Measurements from ENCODE around the gene CCDC158.

CCDC158 gene

GRCh38 chr4:76357981-76358380 is 63.0 kb downstream of the CCDC158 start:
- H3K9me3 ChIP-seq (ENCODE audit: control insufficient read depth in 5 of 5, low read length in 5 of 5): peaks cover 0 to 6% (median 3%) of the 10 kb centered on the region in 5 donors
- H3K4me3 ChIP-seq (ENCODE audit: low read depth in 1 of 5, low read length in 5 of 5): no peak overlapping the region
- H3K4me1 ChIP-seq (ENCODE audit: control insufficient read depth in 5 of 5, insufficient read depth in 5 of 5, low read length in 5 of 5): no peaks in the 10 kb centered on the region
- no peaks in the 10 kb centered on the region for H3K27me3 ChIP-seq (ENCODE audit: control insufficient read depth in 5 of 5, insufficient read depth in 4 of 5, low read length in 5 of 5)
- no peaks in the 10 kb centered on the region for H3K36me3 ChIP-seq (ENCODE audit: control insufficient read depth in 5 of 5, insufficient read depth in 5 of 5, low read length in 5 of 5)
- no peak overlapping the region for H3K9ac ChIP-seq (ENCODE audit: low read length in 5 of 5)
- H3K27ac ChIP-seq (ENCODE audit: low read depth, low read length): no peak overlapping the region

DNA sequence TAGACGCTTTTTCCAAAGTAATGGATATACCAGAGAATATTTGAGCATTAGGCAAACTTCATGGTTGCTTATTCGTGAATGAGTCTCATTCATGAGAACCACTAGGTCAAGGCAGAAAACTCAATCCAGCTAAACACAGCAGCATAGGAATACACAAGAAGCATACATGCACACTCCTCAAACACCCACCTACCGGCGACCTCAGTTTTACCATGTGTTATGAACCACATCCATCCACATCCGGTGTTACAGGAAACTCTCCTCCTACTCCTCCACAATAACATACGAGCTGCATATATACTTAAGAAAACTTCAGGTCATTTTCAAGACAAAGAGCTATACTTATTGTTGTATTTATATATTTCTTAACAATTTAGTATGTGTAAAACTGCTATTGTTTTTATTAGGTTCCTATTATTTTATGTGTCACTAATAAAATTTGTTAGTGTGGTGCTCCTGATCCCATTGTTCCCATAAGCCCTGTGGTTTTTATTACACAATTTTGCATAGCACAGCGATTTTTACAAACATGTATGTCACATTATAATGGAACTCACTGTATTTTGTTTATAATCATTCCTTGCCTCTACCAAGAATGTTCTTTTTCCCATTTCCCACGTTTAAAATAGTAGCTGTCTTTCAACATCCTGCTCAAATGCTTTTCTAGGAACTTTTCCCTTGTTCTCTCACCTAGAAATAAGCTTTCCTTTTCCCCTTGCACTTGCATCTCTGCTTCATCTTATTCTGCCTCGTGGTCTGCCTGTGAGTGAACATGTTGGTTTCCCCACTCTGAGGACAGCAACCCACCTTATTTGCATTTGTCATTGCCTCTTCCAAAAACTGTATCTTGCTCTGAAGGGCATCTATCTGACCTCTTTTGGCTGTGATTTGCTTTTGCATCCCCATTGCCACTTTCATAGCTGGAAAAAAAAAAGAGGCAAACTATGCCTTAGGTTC is 66.1 kb downstream of the CCDC158 start:
- Histone ChIP-seq H3K4me3 (ENCODE audit: low read depth in 1 of 5, low read length in 5 of 5) (no peak overlapping the region), H3K27ac (ENCODE audit: low read depth, low read length) (no peak overlapping the region), H3K36me3 (ENCODE audit: control insufficient read depth in 5 of 5, insufficient read depth in 5 of 5, low read length in 5 of 5) (no peaks in the 10 kb centered on the region), H3K4me1 (ENCODE audit: control insufficient read depth in 5 of 5, insufficient read depth in 5 of 5, low read length in 5 of 5) (no peaks in the 10 kb centered on the region), H3K9ac (ENCODE audit: low read length in 5 of 5) (no peak overlapping the region), H3K9me3 (ENCODE audit: control insufficient read depth in 5 of 5, low read length in 5 of 5) (peaks cover 0 to 6% (median 0%) of the 10 kb centered on the region in 5 donors), H3K27me3 (ENCODE audit: control insufficient read depth in 5 of 5, insufficient read depth in 4 of 5, low read length in 5 of 5) (no peaks in the 10 kb centered on the region)

GRCh38 chr4:76342803-76343202 is 78.1 kb downstream of the CCDC158 start:
- no peaks in the 10 kb centered on the region for H3K27me3 ChIP-seq (ENCODE audit: control insufficient read depth in 5 of 5, insufficient read depth in 4 of 5, low read length in 5 of 5)
- peaks cover 0 to under 1% (median 0%) of the 10 kb centered on the region in 5 donors for H3K9me3 ChIP-seq (ENCODE audit: control insufficient read depth in 5 of 5, low read length in 5 of 5)
- no peaks in the 10 kb centered on the region for H3K36me3 ChIP-seq (ENCODE audit: control insufficient read depth in 5 of 5, insufficient read depth in 5 of 5, low read length in 5 of 5)
- no peak overlapping the region for H3K9ac ChIP-seq (ENCODE audit: low read length in 5 of 5)
- no peaks in the 10 kb centered on the region for H3K4me1 ChIP-seq (ENCODE audit: control insufficient read depth in 5 of 5, insufficient read depth in 5 of 5, low read length in 5 of 5)
- no peak overlapping the region for H3K4me3 ChIP-seq (ENCODE audit: low read depth in 1 of 5, low read length in 5 of 5)
- no peak overlapping the region for H3K27ac ChIP-seq (ENCODE audit: low read depth, low read length)

DNA sequence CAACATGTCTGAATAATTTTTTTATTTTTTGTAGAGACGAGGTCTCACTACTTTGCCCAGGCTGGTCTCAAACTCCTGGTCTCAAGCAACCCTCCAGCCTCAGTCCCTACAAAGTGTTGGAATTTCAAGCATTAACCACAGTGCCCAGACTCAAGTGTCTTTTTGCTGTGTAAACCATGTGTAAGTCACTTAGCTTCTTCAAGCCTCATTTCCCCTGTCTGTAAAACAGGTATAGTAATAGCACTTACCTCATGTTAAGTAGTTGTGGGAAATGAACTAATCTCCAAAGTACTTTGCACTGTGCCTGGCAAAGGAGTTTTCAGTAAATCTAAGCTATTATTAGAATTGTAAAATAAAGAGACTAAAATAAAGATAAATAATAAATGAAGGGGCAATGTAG is 78.8 kb downstream of the CCDC158 start:
- H3K4me1 ChIP-seq (ENCODE audit: control insufficient read depth in 5 of 5, insufficient read depth in 5 of 5, low read length in 5 of 5): no peaks in the 10 kb centered on the region
- no peaks in the 10 kb centered on the region for H3K36me3 ChIP-seq (ENCODE audit: control insufficient read depth in 5 of 5, insufficient read depth in 5 of 5, low read length in 5 of 5)
- no peak overlapping the region for H3K27ac ChIP-seq (ENCODE audit: low read depth, low read length)
- no peaks in the 10 kb centered on the region for H3K27me3 ChIP-seq (ENCODE audit: control insufficient read depth in 5 of 5, insufficient read depth in 4 of 5, low read length in 5 of 5)
- H3K9me3 ChIP-seq (ENCODE audit: control insufficient read depth in 5 of 5, low read length in 5 of 5): no peaks in the 10 kb centered on the region
- no peak overlapping the region for H3K9ac ChIP-seq (ENCODE audit: low read length in 5 of 5)
- H3K4me3 ChIP-seq (ENCODE audit: low read depth in 1 of 5, low read length in 5 of 5): no peak overlapping the region

- no peaks in the 10 kb centered on the region for H3K27me3 ChIP-seq (ENCODE audit: control insufficient read depth in 5 of 5, insufficient read depth in 4 of 5, low read length in 5 of 5)
- no peak overlapping the region for H3K4me3 ChIP-seq (ENCODE audit: low read depth in 1 of 5, low read length in 5 of 5)
- no peaks in the 10 kb centered on the region for H3K4me1 ChIP-seq (ENCODE audit: control insufficient read depth in 5 of 5, insufficient read depth in 5 of 5, low read length in 5 of 5)
- H3K9ac ChIP-seq (ENCODE audit: low read length in 5 of 5): no peak overlapping the region
- H3K9me3 ChIP-seq (ENCODE audit: control insufficient read depth in 5 of 5, low read length in 5 of 5): no peaks in the 10 kb centered on the region
- no peak overlapping the region for H3K27ac ChIP-seq (ENCODE audit: low read depth, low read length)
- no peaks in the 10 kb centered on the region for H3K36me3 ChIP-seq (ENCODE audit: control insufficient read depth in 5 of 5, insufficient read depth in 5 of 5, low read length in 5 of 5)
Measured at GRCh38 chr4:76341063-76341462, 79.9 kb downstream of the CCDC158 start.

DNA sequence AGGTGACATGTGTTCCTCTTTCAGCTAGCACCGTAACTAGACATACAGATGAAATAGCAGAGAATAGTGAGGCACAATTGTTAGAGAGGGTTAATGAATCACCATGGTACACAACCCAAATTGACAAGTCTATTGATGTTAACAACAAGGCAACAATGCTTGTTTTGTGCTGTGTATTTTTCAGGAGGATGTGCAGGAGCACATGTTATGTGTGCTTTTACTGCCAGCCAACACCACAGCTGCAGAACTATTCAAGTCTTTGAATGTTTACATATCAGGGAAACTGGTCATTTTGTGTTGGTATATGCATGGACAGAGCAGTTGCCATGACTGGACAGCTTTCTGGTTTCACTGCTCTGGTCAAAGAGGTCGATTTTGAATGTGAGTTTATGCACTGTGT is 81.6 kb downstream of the CCDC158 start:
- Histone ChIP-seq H3K27ac (ENCODE audit: low read depth, low read length) (no peak overlapping the region), H3K27me3 (ENCODE audit: control insufficient read depth in 5 of 5, insufficient read depth in 4 of 5, low read length in 5 of 5) (no peaks in the 10 kb centered on the region), H3K9me3 (ENCODE audit: control insufficient read depth in 5 of 5, low read length in 5 of 5) (no peaks in the 10 kb centered on the region), H3K36me3 (ENCODE audit: control insufficient read depth in 5 of 5, insufficient read depth in 5 of 5, low read length in 5 of 5) (no peaks in the 10 kb centered on the region), H3K9ac (ENCODE audit: low read length in 5 of 5) (no peak overlapping the region), H3K4me3 (ENCODE audit: low read depth in 1 of 5, low read length in 5 of 5) (no peak overlapping the region), H3K4me1 (ENCODE audit: control insufficient read depth in 5 of 5, insufficient read depth in 5 of 5, low read length in 5 of 5) (no peaks in the 10 kb centered on the region)

- Histone ChIP-seq H3K27ac (ENCODE audit: low read depth, low read length) (no peak overlapping the region), H3K9ac (ENCODE audit: low read length in 5 of 5) (no peak overlapping the region), H3K27me3 (ENCODE audit: control insufficient read depth in 5 of 5, insufficient read depth in 4 of 5, low read length in 5 of 5) (no peaks in the 10 kb centered on the region), H3K4me1 (ENCODE audit: control insufficient read depth in 5 of 5, insufficient read depth in 5 of 5, low read length in 5 of 5) (no peaks in the 10 kb centered on the region), H3K4me3 (ENCODE audit: low read depth in 1 of 5, low read length in 5 of 5) (no peak overlapping the region), H3K36me3 (ENCODE audit: control insufficient read depth in 5 of 5, insufficient read depth in 5 of 5, low read length in 5 of 5) (no peaks in the 10 kb centered on the region), H3K9me3 (ENCODE audit: control insufficient read depth in 5 of 5, low read length in 5 of 5) (no peaks in the 10 kb centered on the region)
Measured at GRCh38 chr4:76334885-76335284, 86.1 kb downstream of the CCDC158 start.

GRCh38 chr4:76326515-76326914 is 94.4 kb downstream of the CCDC158 start:
- Histone ChIP-seq H3K9ac (ENCODE audit: low read length in 5 of 5) (no peak overlapping the region), H3K27ac (ENCODE audit: low read depth, low read length) (no peak overlapping the region), H3K27me3 (ENCODE audit: control insufficient read depth in 5 of 5, insufficient read depth in 4 of 5, low read length in 5 of 5) (no peaks in the 10 kb centered on the region), H3K4me3 (ENCODE audit: low read depth in 1 of 5, low read length in 5 of 5) (no peak overlapping the region), H3K36me3 (ENCODE audit: control insufficient read depth in 5 of 5, insufficient read depth in 5 of 5, low read length in 5 of 5) (no peaks in the 10 kb centered on the region), H3K4me1 (ENCODE audit: control insufficient read depth in 5 of 5, insufficient read depth in 5 of 5, low read length in 5 of 5) (no peaks in the 10 kb centered on the region), H3K9me3 (ENCODE audit: control insufficient read depth in 5 of 5, low read length in 5 of 5) (peaks cover 10 to 22% (median 18%) of the 10 kb centered on the region in 5 donors)

DNA sequence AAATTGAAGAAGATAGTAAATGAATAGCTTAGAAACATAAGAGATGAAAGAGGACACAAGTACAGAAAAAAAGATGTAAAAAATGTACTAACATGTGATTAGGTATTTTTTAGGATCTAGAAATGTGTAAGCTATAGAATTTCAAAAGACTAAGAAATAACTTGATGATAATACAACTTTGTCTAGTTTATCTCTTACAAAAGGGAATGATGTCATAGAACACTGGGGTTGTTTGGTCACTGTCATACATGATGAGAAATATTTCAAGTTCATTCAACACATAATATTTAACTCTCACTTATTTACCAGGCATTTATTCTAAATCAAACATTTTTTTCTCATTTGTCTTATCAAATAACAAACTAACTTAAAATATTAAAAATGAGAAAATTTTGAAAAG is 95.9 kb downstream of the CCDC158 start:
- H3K4me1 ChIP-seq (ENCODE audit: control insufficient read depth in 5 of 5, insufficient read depth in 5 of 5, low read length in 5 of 5): no peaks in the 10 kb centered on the region
- H3K9me3 ChIP-seq (ENCODE audit: control insufficient read depth in 5 of 5, low read length in 5 of 5): peaks cover 10 to 25% (median 20%) of the 10 kb centered on the region in 5 donors
- H3K27me3 ChIP-seq (ENCODE audit: control insufficient read depth in 5 of 5, insufficient read depth in 4 of 5, low read length in 5 of 5): no peaks in the 10 kb centered on the region
- no peak overlapping the region for H3K27ac ChIP-seq (ENCODE audit: low read depth, low read length)
- H3K9ac ChIP-seq (ENCODE audit: low read length in 5 of 5): no peak overlapping the region
- no peaks in the 10 kb centered on the region for H3K36me3 ChIP-seq (ENCODE audit: control insufficient read depth in 5 of 5, insufficient read depth in 5 of 5, low read length in 5 of 5)
- no peak overlapping the region for H3K4me3 ChIP-seq (ENCODE audit: low read depth in 1 of 5, low read length in 5 of 5)

GRCh38 chr4:76322236-76322635 is 98.7 kb downstream of the CCDC158 start:
- Histone ChIP-seq H3K4me1 (ENCODE audit: control insufficient read depth in 5 of 5, insufficient read depth in 5 of 5, low read length in 5 of 5) (no peaks in the 10 kb centered on the region), H3K4me3 (ENCODE audit: low read depth in 1 of 5, low read length in 5 of 5) (no peak overlapping the region), H3K9me3 (ENCODE audit: control insufficient read depth in 5 of 5, low read length in 5 of 5) (peaks cover 10 to 23% (median 20%) of the 10 kb centered on the region in 5 donors), H3K27me3 (ENCODE audit: control insufficient read depth in 5 of 5, insufficient read depth in 4 of 5, low read length in 5 of 5) (no peaks in the 10 kb centered on the region), H3K27ac (ENCODE audit: low read depth, low read length) (no peak overlapping the region), H3K36me3 (ENCODE audit: control insufficient read depth in 5 of 5, insufficient read depth in 5 of 5, low read length in 5 of 5) (no peaks in the 10 kb centered on the region), H3K9ac (ENCODE audit: low read length in 5 of 5) (no peak overlapping the region)
